GM21737 (cell line): ENCODE measurements around the gene CCL4.
"Not testable (repeated sequence)": the region's sequence is repeated elsewhere in the genome, so short reads cannot be mapped to it uniquely, and the experiment has no call there.

Source experiments
- ATAC-seq: cut with Tn5 transposase; IDR thresholded peaks from one replicate; pipeline ENCODE4 v1.9.1; 2021; ENCODE audit warnings: mild to moderate bottlenecking, moderate library complexity; ENCODE audit not compliant: unreplicated experiment

The CCL4 gene

GRCh38 chr17:36115649-36115977, 12.0 kb downstream of the CCL4 start:
- ATAC-seq, result not testable (repeated sequence)

DNA sequence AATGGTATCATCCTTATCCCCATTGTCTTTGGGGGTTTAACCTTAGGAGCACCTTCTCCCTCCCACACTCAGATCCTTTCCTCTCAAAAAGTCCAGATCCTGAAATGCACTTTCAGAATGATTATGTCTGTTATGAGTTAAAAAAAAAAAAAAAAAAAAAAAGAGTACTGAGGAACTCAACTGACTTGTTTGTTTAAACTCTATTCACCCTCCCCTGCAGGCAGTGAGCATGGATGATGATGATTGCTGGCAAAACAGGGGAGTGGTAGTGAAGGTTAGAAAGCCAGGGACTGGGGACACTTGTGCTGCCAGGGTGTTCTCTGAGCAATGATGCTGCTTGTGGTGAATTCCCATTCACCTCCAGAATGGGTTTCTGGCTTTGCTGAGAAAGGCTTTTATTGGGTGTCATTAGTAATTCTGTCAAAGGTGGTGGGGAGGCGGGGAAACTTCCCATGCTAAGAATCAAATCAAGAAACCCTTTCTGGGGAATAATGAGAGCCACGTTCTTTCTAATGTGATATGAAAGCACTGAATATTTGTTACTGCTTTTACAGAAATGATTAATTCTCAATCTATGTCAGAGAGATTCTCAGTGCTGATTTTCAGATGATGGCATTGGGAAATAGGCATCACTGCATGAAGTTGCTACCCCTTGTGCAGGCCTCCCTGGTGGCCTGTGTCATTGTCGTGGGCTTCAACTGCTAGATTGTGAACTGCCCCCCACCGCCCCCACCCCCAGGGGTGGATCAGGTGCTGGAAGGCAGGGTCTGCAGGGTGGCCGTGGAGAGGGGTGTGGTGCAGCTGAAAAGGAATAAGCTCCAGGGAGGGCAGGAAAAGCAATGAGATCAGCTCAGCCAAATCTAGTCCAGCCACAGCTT, 14.1 kb downstream of the CCL4 start:
- no peak for ATAC-seq

DNA sequence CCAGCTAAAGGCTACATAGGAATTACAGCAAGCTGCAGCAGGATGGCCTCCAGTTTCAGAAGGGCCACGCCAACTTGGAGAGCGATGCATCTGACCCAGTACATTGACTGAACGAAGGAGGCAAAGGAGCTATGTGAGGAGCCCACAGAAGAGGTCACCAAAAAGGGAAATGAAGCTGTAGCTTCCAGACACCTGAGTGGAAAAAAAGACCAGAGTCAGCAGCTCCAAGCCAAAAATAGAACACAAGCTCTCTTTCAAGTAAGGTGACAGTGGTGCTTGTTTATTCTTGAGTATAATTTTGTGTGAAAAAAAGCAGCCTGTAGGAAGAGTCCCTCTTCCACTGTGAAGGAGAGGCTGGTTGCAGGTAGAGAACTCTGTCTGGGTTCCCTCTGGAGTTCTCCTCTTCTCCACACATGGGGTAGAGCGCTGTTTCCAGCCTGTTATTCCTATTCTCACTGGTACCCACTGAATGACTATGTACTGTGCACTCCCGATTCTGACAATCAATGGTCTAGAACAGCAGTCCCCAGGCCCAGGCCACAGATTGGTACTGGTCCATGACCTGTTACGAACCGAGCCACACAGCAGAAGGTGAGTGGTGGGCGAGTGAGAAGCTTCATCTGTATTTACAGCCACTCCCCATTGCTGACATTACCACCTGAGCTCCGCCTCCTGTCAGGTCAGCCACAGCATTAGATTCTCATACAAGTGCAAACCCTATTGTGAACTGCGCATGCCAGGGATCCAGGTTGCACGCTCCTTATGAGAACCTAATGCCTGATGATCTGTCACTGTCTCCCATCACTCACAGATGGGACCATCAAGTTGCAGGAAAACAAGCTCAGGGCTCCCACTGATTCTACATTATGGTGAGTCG, 15.1 kb downstream of the CCL4 start:
- ATAC-seq, result no peak

- no peak for ATAC-seq
These were observed 16.6 kb downstream of the CCL4 start for GRCh38 chr17:36120221-36120620.

GRCh38 chr17:36121099-36121498, 17.5 kb downstream of the CCL4 start:
- ATAC-seq, result not testable (repeated sequence)

DNA sequence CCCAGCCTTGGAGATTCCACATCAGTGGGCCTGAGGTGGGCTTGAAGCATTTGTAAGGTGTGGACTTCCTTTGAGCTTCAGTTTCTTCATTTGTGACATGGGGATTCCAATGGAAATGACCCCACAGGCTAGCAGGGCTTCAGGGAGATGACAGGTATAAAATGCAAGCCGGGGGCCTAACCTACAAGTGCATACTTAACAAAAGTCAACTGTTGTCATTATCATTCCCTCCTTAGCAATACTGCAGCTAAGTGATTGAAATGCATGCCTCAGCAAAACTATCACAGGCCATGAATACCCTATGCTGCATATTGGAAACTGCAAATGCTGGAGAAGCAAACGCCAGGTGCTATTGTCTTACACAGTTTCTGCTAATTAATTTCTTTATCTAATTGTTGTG, 19.8 kb downstream of the CCL4 start:
- no peak for ATAC-seq

DNA sequence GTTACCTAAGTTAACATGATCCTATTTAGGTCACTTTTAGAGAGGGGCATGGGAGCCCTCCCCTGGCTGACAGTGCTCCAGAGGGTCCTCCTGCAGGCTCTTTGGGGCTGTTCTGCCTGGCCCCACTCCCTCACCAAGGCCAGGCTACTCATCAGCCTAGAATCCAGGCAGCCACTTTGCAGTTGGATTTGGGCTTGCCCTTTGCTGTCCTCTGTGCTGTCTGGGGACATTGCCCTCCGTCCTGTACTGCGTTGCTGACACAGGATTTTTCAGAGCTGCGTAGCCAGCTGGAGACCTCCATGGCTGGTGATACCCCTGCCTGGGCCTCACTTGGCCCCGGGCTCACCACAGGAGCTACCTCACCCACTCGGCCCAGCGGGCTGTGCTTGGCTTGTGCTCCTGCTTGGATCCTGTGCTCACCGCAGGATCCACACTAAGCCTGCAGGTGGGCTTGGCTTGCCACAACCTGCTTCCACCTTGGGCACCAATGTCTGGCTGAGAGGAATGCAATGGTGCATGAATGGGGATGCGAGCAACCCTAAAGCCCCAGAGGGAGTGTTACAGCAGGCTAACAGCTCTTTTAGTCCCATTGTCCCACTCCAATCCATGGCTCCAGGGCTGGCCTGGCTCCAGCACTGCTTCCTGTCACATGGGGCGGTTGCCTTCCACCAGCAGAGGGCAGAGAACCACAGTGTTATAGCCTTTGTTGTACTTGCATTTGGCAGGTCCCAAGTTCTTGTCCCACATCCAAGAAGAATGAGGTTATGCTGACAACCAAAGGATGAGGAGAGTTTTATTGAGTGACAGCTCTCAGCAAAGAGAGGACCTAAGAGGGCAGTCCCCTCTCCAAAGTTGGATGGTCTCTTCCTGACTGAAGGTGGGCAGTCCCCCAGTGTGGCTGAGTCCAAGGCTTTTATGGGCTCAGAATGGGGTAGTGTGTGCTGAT, 21.5 kb downstream of the CCL4 start:
- no peak for ATAC-seq

DNA sequence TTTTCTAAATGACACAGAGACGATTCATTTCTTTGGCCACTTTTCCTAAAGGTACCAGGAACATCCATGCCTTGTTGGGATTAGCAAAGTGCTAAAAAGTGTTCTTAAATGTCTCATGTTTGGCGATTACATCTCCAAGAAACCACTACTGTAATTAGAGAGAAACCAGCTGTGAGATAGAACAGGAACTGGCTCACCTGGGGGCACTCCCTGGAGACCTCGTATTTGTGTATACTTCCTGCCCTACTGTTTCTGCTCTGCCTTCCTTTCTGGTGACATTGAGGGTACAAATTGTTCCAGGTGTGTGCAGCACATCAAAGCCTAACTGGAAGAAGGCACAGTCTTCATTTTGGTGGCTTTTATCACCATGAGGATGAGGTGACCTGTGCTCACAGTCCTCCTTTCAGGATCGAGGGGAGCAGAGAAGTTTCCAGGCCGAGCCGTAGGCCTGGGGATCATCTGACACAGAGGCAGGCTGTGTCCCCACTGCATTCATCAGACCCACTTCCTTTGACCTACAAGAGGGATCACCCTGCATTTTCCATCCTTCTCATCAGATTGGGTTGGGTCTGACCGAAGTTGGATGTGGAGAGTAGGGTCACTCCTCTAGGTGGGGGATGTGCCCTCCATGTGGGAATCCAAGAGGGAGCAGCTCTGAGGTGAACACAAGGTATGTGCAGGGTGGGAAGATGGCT, 23.7 kb downstream of the CCL4 start:
- no peak for ATAC-seq

GRCh38 chr17:36127911-36128310, 24.3 kb downstream of the CCL4 start:
- no peak for ATAC-seq

DNA sequence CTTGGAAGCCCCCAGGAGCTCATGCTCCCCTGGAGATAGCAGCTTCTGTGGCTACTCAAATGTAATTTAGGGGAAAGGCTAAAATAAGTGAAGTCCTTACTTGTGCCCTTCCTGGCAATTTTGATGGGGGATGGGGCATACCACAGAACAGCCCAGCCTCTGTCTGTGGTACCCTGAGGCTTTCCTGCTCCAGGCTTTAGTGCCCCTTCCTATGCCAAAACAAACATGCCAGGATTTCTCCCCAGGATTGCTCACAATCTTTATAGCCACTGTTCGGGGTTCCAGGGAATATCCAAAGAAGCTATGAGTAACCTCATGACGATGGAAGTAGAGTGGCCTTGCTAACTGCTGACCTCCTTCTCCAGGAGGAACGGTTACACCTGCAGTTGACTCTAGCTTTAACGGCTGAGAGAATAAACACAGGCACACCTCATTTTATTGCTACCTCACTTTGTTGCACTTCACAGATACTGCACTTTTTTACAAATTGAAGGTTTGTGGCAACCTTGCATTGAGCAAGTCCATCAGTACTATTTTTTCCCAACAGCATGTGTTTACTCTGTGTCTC, 24.9 kb downstream of the CCL4 start:
- ATAC-seq, result no peak

- no peak for ATAC-seq
These were observed 26.0 kb downstream of the CCL4 start for GRCh38 chr17:36129616-36130015.

DNA sequence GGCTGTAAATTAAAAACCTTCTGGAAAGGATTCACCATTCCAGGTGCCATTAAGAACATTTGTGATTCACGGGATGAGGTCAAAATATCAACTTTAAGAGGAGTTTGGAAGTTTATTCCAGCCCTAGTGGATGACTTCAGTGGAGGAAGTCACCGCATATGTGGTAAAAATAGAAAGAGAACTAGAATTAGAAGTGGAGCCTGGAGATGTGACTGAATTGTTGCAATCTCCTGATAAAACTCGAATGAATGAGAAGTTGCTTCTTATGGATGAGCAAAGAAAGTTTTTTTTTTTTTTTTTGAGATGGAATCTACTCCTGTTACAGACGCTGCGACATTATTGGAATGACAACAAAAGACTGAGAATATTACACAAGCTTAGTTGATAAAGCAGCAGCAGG, 26.7 kb downstream of the CCL4 start:
- no peak for ATAC-seq

DNA sequence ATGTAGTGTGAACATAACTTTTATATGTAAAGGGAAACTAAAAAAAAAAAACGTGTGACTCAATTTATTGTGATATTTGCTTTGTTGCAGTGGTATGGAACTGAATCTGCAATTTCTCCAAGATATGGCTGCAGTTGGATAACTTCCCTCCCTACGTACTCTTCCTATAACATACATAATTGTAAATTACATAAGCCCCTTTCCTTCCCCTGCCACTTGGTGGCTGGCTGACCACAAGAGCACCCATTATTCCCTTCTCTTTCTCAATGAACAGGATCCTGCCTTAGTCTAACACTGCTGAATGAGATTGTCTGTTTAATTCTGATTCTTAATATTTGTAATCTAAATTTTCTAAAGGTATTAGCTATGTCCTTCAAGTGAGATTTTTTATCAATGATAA, 27.8 kb downstream of the CCL4 start:
- ATAC-seq, result no peak

- no peak for ATAC-seq
These were observed 28.3 kb downstream of the CCL4 start for GRCh38 chr17:36131931-36132330.

DNA sequence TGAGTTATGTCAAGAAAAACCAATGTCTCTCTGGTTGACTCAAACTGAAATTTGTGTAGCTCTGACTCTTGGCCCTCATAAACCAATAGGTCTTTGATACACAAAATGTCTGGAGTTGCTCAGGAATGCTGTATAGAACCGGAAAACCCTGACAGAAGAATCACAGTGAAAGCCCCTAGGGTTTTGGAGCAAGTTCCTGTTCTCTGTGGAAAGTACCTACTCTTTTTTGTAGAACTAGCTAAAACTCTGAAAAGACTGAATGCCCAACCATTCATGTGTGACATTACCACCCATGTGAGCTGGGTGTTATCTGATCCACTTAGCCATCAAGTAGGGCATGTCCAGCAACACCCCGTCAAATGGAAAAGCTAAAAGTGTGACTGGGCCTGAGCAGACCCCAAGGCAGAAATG, 28.8 kb downstream of the CCL4 start:
- no peak for ATAC-seq

- no peak for ATAC-seq
These were observed 30.1 kb downstream of the CCL4 start for GRCh38 chr17:36133602-36134236.

GRCh38 chr17:36135465-36135864, 31.8 kb downstream of the CCL4 start:
- ATAC-seq, result no peak

DNA sequence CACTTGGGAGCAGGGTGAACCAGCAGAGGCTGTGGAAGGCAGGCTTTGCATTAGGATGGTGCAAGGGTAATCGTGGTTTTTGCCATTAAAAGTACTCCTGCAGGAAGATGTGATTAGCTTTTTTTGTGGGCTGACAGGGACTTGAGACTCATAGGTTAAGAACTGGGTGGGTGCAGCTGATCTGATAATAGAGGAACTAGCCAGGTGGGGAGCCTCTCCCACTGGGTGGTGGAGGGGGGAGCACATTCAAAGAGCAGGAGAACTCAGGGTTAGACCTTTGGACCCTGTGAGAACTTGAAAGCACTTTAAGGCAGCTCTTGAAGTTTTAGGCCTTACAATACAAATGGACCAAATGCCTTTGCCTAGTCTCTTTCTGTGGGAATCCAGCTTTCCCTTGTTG, 32.4 kb downstream of the CCL4 start:
- no peak for ATAC-seq

GRCh38 chr17:36136439-36136838, 32.8 kb downstream of the CCL4 start:
- no peak for ATAC-seq

- no peak for ATAC-seq
These were observed 38.6 kb downstream of the CCL4 start for GRCh38 chr17:36142235-36142634.
